ENCODE data around the gene PIK3CD.
"Not testable (repeated sequence)": the region's sequence is repeated elsewhere in the genome, so short reads cannot be mapped to it uniquely, and the experiment has no call there.

The PIK3CD gene

GRCh38 chr1:9689971-9690381, 38.4 kb downstream of the PIK3CD start:
- no peak for DNase-seq

GRCh38 chr1:9690440-9691107, 39.0 kb downstream of the PIK3CD start:
- DNase-seq: no peak

- no peak for DNase-seq
Observed at GRCh38 chr1:9691108-9691445, 39.5 kb downstream of the PIK3CD start.

GRCh38 chr1:9691691-9692090, 40.2 kb downstream of the PIK3CD start:
- no peak for DNase-seq

GRCh38 chr1:9696793-9697192, 45.3 kb downstream of the PIK3CD start:
- DNase-seq: no peak

- no peak for DNase-seq
Observed at GRCh38 chr1:9699361-9699760, 47.8 kb downstream of the PIK3CD start.

GRCh38 chr1:9700340-9700739, 48.8 kb downstream of the PIK3CD start:
- no peak for DNase-seq

GRCh38 chr1:9701665-9702064, 50.1 kb downstream of the PIK3CD start:
- no peak for DNase-seq

GRCh38 chr1:9703165-9703509, 51.6 kb downstream of the PIK3CD start:
- no peak for DNase-seq

GRCh38 chr1:9703681-9704080, 52.1 kb downstream of the PIK3CD start:
- no peak for DNase-seq

GRCh38 chr1:9705337-9706093, 54.0 kb downstream of the PIK3CD start:
- DNase-seq: no peak

- DNase-seq: no peak
Observed at GRCh38 chr1:9706178-9706577, 54.6 kb downstream of the PIK3CD start.

GRCh38 chr1:9710037-9710436, 58.5 kb downstream of the PIK3CD start:
- DNase-seq: no peak

- no peak for DNase-seq
Observed at GRCh38 chr1:9711466-9712020, 60.0 kb downstream of the PIK3CD start.

GRCh38 chr1:9712767-9713166, 61.2 kb downstream of the PIK3CD start:
- DNase-seq: not testable (repeated sequence)

GRCh38 chr1:9714257-9714718, 62.8 kb downstream of the PIK3CD start:
- DNase-seq: no peak

- no peak for DNase-seq
Observed at GRCh38 chr1:9715536-9716226, 64.2 kb downstream of the PIK3CD start.

GRCh38 chr1:9716404-9717192, 65.1 kb downstream of the PIK3CD start:
- DNase-seq: no peak

GRCh38 chr1:9717193-9718005, 65.9 kb downstream of the PIK3CD start:
- no peak for DNase-seq

GRCh38 chr1:9718006-9718680, 66.6 kb downstream of the PIK3CD start:
- DNase-seq: no peak

GRCh38 chr1:9719978-9720722, 68.6 kb downstream of the PIK3CD start:
- DNase-seq: no peak
